Left cardiac atrium (tissue), 4 donors: ENCODE data around the gene UBE2E3. TPM values are rescaled to one million over a fixed set of nuclear protein-coding genes. Genes with fewer than 3 reads are reported as not detected.

Experiments used
- ATAC-seq, 2 donors: fragments of 200-7000 bp; cut with Tn5 transposase; one replicate each; pipeline ENCODE4 v1.9.1; 2020; ENCODE audit warnings: mild to moderate bottlenecking in 2 of 2, moderate library complexity in 2 of 2
- DNase-seq: peaks from one replicate; pipeline ENCODE4 v3.0.0-alpha.2; 2020
- intact Hi-C, 2 donors: fragments of 100-400 bp; cut with DNase I; formaldehyde crosslinking; loops; one replicate each; pipeline versions ENCODE4 v1.14.1 to v1.15.1; 2022 to 2023
- total RNA-seq, 2 donors: library from RNA; stranded (reverse); fragmentation: NEBNext Ultra II Directional; extraction: Animal tissue kit (Norgen Biotek cat#: 25700); gene quantifications; one replicate each; pipeline ENCODE4 v1.2.1, GENCODE V29; 2021
- donor health status: DM: no; HTN: yes; CAD: no.
- donor health status: DM: no; HTN: yes; CAD: no; lungs with severe emphysema.
- donor health status: DM: yes; HTN: yes; CAD: no.
- donor health status: Dilated cardiomyopathy.

Gene UBE2E3
- total RNA-seq, 2 donors from 2014 or later, result 50.5 to 57.7 TPM

- intact Hi-C loops, result no loop called here
- ATAC-seq, result no peak
Observed at GRCh38 chr2:180971811-180972210, 8.6 kb upstream of the UBE2E3 start.

DNA sequence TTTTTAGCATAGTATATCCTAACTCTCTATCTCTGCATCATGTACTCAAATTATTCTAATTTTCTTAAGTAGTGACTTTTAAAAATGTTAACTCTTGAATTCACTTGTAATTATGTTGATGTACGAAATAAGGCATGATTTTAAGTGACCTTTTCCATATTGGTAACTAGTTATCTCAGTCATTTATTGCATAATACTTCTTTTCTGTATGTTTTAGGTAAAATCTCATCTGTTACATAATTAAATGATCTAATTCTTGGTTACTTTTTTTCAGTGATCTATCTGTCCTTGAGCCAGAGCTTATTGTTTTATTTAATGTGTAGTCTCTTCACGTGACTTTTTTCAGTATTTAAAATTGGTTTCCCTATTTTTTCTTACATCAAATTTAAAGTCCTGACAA is 4.8 kb upstream of the UBE2E3 start:
- intact Hi-C loops, result no loop called here
- ATAC-seq (no peak), DNase-seq (no peak)

More at GRCh38 chr2:180971811-180972210, 8.6 kb upstream of the UBE2E3 start:
- no peak for DNase-seq

DNA sequence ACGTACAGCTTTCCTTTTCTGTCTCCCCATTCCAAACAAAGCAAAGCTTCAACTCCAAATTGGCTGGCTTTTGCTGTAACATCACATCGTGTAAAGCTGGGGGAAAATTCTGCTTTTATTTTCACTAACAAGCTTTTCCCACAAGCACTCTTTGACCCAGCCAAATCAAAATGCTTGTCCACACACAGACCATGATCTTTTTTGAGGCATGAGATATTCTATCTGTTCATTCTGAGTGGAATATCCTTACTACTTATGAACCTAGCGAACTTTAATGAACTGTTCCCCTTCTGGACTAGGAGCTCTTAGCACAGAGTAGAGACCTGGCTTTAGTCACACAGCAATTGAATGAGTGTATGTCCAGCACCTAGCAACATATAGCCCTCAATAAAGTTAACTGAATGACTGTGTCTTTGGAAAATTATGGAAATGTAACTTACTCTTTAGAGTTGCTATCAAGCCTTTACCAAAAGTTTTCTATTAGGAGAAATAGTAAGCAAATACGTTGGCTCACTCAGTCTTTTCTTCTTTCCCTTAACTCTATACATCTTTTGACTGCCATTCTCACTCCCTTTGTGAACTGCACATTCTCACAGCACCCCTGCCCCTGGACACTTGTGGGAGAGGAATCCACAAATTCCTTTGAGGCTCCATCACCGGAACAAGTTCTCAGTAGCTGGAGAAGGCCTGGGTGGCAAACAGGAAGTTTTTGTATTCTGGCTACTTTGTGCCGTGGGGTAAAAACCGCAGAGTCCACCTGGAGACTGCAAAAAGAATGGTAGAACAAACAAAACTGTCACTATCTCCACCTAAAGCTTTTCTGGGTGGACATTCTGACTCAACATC is 1.3 kb upstream of the UBE2E3 start:
- DNase-seq, result no peak
- intact Hi-C loops, result no loop called here
- ATAC-seq, result no peak

DNA sequence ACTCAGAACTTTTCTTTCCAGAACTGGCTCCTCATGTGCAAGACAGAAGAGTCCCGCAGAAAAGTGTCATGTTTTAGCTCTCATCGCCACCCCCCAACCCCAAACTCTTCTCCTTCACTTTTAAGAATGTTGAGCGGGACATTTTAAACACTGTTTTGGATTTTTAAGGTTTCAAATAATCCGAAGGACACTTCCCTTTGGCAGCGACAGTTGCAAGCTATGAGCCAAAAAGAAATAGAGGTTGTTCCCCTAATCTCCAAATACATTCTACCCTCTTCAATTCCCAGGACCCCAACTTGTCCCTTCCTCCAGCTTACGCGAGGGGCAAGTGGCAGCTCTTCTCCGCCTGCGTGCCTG is 678 bp upstream of the UBE2E3 start:
- ATAC-seq (no peak), DNase-seq (no peak)
- intact Hi-C loops, result no loop called here

DNA sequence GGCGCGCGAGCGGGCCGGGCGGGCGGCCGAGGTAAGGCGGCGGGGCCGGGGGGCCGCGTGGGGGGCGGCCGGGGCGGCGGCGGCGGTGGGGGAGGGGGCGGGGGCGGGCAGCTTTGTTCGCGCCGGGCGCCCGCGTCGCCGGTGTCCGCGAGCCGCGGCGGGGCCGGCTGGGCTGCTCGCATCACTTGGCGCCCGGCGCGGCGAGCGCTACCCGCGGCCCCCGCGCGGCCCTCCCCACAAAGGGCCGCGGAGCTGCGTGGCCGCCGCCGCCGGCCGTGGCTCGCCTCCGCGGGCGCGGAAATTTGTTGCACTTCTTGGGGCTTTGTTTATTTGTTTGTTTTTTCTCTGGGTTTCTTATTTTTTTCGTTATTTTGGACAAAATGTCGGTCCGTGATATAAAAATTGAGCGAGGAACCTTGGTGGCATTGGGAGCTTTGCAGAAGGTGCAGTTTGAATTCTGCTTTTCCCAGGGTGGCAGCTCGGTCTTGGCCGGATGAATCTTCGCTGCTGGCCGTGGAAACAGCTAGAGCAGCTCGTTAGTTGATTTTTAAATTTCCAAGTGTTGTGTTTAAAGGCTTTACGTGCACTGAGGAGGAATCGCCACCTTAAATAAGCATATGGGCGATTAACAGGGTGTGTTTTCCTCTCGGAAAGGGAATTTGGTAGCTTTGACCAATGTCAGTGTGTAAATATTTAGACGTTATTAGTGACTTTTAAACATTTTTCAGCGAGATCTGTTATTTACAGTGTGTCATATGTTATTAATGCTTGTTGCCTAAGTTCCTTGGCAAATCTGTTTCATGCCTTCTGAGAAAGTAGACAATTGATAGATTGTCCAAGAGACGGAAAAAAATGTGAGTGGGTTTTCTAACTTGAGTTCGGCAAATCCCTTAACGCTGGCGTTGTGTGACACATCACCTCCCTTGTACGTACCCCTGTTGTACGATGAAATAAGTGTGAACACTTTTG is 822 bp downstream of the UBE2E3 start:
- ATAC-seq (peak in 1 of 2 donors; percentile 19), DNase-seq (peak; percentile 27)
- intact Hi-C loops, result no loop called here

DNA sequence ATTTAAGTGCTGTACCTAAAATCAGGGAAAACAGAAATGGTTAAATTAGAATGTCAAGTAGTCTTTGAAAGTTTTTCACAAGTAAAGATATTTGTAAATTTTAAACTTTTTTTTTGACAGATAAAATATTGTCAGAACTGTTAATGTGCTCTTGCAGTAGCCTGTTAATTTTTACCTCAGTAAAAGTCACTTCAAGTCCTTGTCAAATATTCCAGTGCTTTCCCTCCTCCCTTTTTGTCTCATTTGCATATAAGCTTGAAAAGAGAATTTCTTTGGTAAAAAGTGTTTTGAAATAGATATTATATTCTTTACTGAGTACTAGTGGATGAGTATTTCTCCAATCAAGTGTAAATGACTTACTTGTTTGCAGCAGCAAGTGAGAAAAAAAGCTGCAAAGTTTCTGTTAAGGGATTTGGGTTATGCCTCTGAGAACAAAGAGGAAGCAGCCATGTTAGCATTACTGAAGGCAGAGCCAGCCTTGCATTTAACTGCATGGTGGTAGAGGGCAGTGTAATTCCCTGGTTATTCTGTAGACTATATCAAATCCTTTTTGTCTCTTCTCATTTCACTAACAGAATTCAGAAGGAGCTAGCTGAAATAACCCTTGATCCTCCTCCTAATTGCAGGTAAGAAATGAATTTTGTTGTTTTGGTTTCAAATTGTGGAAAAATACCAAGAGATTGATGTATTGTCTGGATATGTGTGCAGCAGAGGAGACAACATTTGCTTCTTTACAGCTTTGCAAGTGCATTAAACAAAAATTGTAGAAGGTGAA is 3.2 kb downstream of the UBE2E3 start:
- ATAC-seq (no peak), DNase-seq (no peak)
- intact Hi-C loops, result no loop called here

GRCh38 chr2:180985771-180986395 is 5.5 kb downstream of the UBE2E3 start:
- ATAC-seq, result no peak

GRCh38 chr2:180987146-180987545 is 6.7 kb downstream of the UBE2E3 start:
- ATAC-seq (no peak), DNase-seq (no peak)
- intact Hi-C loops, result no loop called here

More at GRCh38 chr2:180985771-180986395, 5.5 kb downstream of the UBE2E3 start:
- no peak for DNase-seq
- intact Hi-C loops, result no loop called here

- DNase-seq (no peak), ATAC-seq (no peak)
- intact Hi-C loops, result no loop called here
Observed at GRCh38 chr2:180990337-180990736, 9.9 kb downstream of the UBE2E3 start.

DNA sequence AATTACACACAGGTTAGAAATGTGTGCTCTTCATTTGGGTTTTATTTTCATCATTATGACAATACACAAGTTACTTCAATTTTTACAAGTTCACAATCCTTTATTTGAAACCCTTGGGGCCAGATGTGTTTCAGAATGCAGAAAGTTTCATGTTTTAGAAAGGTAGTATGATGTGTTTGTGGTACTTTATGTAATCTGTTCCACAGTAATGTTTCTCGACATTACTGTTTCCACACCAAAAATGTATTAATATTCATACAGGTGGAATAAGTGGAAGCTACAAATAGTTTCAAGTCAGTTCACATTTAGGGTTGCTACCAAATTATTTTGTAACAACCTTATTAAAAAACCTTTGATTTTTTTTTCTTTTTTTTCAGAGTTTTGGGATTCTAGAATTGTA is 10.4 kb downstream of the UBE2E3 start:
- DNase-seq (no peak), ATAC-seq (no peak)
- intact Hi-C loops, result no loop called here

DNA sequence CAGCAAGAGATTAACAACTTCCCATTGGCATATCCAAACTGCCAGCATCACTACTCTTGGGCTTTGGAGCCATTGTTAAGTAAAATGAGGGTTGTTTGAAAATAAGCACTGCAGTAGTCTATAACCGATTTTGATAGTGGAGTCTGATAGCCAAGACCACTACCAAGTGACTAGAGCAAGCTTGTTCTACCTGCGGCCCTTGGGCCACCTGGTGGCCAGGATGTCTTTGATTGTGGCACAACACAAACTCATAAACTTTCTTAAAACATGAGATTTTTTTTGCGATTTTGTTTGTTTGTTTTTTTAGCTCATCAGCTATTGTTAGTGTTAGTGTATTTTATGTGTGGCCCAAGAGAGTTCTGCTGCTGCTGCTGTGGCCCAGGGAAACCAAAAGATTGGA is 11.0 kb downstream of the UBE2E3 start:
- intact Hi-C loops, result no loop called here
- ATAC-seq (no peak), DNase-seq (no peak)

DNA sequence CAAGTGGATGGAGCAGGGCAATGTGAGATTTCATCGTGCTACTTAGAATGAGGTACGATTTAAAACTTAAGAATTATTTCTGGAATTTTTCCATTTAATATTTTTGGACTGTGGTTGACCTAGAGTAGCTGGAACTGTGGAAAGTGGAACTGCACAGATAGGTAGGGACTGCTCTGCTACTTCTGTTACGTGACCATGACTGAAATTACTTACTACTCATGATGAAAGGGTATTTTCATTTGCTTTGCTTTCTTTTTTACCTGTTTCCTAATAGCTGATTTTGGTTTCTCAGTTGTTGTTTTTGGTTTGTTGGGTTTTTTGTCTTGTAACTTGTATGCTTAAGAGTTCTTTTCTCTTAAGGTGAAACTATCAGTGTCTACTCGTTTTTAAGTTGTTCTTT is 11.4 kb downstream of the UBE2E3 start:
- ATAC-seq, result no peak
- intact Hi-C loops, result no loop called here
- no peak for DNase-seq

DNA sequence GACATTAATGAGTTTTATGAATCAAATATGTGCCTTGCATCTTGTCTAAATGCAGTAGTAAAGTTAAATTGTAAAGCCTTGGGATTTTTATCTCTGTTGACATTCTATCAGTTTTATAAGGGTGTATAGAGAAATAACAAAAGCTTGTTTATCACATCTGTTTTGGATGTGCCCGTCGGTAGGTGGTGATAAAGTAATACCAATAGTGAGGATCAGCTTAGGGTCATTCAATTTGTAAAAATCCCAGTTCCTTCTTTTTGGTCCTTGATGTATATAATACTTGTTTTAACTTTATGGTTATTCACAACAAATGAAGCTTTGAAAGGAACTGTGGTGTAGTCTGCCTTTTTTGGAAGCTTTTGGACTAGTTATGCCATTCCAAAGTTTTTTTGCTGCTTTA is 12.6 kb downstream of the UBE2E3 start:
- intact Hi-C loops, result no loop called here
- no peak for DNase-seq

DNA sequence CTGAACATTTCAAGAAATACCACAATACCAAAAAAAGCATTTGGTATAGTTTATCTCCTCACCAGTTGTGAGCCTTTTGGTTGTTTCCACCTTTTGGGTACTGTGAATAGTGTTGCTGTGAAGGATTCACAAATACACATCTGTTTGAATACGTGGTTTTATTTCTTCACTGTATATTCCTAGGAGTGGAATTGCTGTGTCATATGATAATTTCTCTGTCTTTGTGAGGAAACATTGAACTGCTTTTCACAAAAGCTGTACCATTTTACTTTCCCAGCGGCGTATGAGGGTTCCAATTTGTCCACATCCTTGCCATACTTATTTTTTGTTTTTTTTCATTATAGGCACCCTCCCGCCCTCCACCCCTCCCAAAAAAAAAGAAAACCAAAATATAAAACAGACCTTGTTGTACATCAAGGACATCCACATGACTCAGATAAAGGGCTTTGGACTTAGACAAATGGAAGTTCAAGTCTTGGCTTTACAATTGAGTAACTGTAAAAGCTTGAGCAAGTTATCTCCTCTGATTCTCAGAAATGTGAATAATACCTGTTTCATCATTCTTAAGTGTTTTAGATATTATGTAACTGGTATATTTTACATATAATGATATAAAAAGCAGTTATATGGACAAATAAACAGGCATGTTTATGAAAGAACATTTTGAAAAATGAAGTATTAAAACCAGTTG is 19.0 kb downstream of the UBE2E3 start:
- DNase-seq (no peak), ATAC-seq (peak in 1 of 2 donors; percentile 36)
- intact Hi-C loops, result no loop called here

More for the DNA sequence above, 12.6 kb downstream of the UBE2E3 start:
- ATAC-seq, result no peak

- intact Hi-C loops, result no loop called here
- ATAC-seq (no peak), DNase-seq (no peak)
Observed at GRCh38 chr2:181004647-181005325, 24.4 kb downstream of the UBE2E3 start.

- no peak for ATAC-seq
- intact Hi-C loops, result no loop called here
- DNase-seq, result no peak
Observed at GRCh38 chr2:181005326-181005655, 24.9 kb downstream of the UBE2E3 start.

- DNase-seq (no peak), ATAC-seq (no peak)
- intact Hi-C loops, result no loop called here
Observed at GRCh38 chr2:181005809-181006208, 25.4 kb downstream of the UBE2E3 start.
